GM23338 (cell line): Measurements from ENCODE around the gene PRSS3. TPM values are rescaled to one million over a fixed set of nuclear protein-coding genes. Genes with fewer than 3 reads are reported as not detected.
"Not testable (repeated sequence)": the region's sequence is repeated elsewhere in the genome, so short reads cannot be mapped to it uniquely, and the experiment has no call there.

Experiments used
- ATAC-seq: fragments of 200-7000 bp; cut with Tn5 transposase; 3 replicates; pipeline ENCODE4 v1.9.1; 2020
- DNase-seq: peaks from one replicate; pipeline ENCODE4 v3.0.0-alpha.2; 2015; ENCODE audit warnings: low spot score
- H2AFZ ChIP-seq: fragments of 200-600 bp; sonication (generic); 2 replicates; pipeline ENCODE4 v1.8.0; 2016; ENCODE audit warnings: antibody characterized with exemption, mild to moderate bottlenecking, moderate library complexity
- H3F3A ChIP-seq: fragments of 200-600 bp; sonication (generic); replicated peaks from 2 replicates; pipeline ENCODE4 v1.8.0; 2017; ENCODE audit warnings: antibody characterized with exemption, mixed run types, low read depth
- H3K27ac ChIP-seq: fragments of 200-600 bp; sonication (generic); 2 replicates; pipeline ENCODE4 v1.6.1; 2016; ENCODE audit warnings: low read depth
- H3K27me3 ChIP-seq: fragments of 200-600 bp; sonication (generic); 2 replicates; pipeline ENCODE4 v1.8.0; 2016; ENCODE audit warnings: mild to moderate bottlenecking, mixed run types, moderate library complexity; ENCODE audit not compliant: insufficient read depth
- H3K36me3 ChIP-seq: fragments of 200-600 bp; sonication (generic); 2 replicates; pipeline ENCODE4 v1.8.0; 2016; ENCODE audit warnings: mild to moderate bottlenecking; ENCODE audit not compliant: insufficient read depth
- H3K4me1 ChIP-seq: fragments of 200-600 bp; sonication (generic); 2 replicates; pipeline ENCODE4 v1.8.0; 2016; ENCODE audit warnings: mild to moderate bottlenecking, moderate library complexity; ENCODE audit not compliant: insufficient read depth
- H3K4me2 ChIP-seq: fragments of 200-600 bp; sonication (generic); 2 replicates; pipeline ENCODE4 v1.7.1; 2017; ENCODE audit warnings: mixed run types
- H3K4me3 ChIP-seq: fragments of 200-600 bp; sonication (generic); 2 replicates; pipeline ENCODE4 v1.6.1; 2016; ENCODE audit warnings: mixed run types
- H3K79me2 ChIP-seq: fragments of 200-600 bp; sonication (generic); replicated peaks from 2 replicates; pipeline ENCODE4 v1.8.0; 2017; ENCODE audit warnings: mild to moderate bottlenecking; ENCODE audit not compliant: insufficient read depth
- H3K9me2 ChIP-seq: fragments of 200-600 bp; sonication (generic); 2 replicates; pipeline ENCODE4 v1.8.0; 2017; ENCODE audit not compliant: insufficient read depth
- H4K20me1 ChIP-seq: fragments of 200-600 bp; sonication (generic); replicated peaks from 2 replicates; pipeline ENCODE4 v1.8.0; 2017; ENCODE audit warnings: mild to moderate bottlenecking; ENCODE audit not compliant: insufficient read depth
- H3K27ac Mint-ChIP-seq: 2 replicates; pipeline ENCODE4 v1.8.0; 2020; ENCODE audit warnings: inconsistent platforms, mild to moderate bottlenecking, moderate library complexity, mixed read lengths
- H3K27me3 Mint-ChIP-seq: 3 replicates; pipeline ENCODE4 v1.8.0; 2022; ENCODE audit warnings: low read depth, mild to moderate bottlenecking, moderate library complexity, mixed read lengths, inconsistent platforms; ENCODE audit not compliant: insufficient read depth, poor library complexity
- H3K36me3 Mint-ChIP-seq: 3 replicates; pipeline ENCODE4 v1.8.0; 2021; ENCODE audit warnings: low read depth, mild to moderate bottlenecking, inconsistent platforms, moderate library complexity, mixed read lengths
- H3K4me1 Mint-ChIP-seq: 3 replicates; pipeline ENCODE4 v1.8.0; 2020; ENCODE audit warnings: mild to moderate bottlenecking, inconsistent platforms, mixed read lengths
- H3K4me3 Mint-ChIP-seq: 3 replicates; pipeline ENCODE4 v1.8.0; 2021; ENCODE audit warnings: moderate library complexity, mild to moderate bottlenecking, inconsistent platforms, mixed read lengths
- H3K9me3 Mint-ChIP-seq: 3 replicates; pipeline ENCODE4 v1.8.0; 2020; ENCODE audit warnings: moderate library complexity, mild to moderate bottlenecking, inconsistent platforms, mixed read lengths
- CREB1 ChIP-seq: fragments of 250-450 bp; sonication (Bioruptor Pico); IDR thresholded peaks from 2 replicates; pipeline ENCODE4 v1.5.0; 2020; ENCODE audit warnings: low read depth, mild to moderate bottlenecking, moderate library complexity
- CTCF ChIP-seq, 2 experiments: fragments of 200-600 bp in 1 of 2; sonication (generic) in 1 of 2; conservative IDR thresholded peaks; 2 replicates each; pipeline versions ENCODE4 v1.5.1 to v1.6.1; 2016 to 2017; ENCODE audit warnings: antibody characterized with exemption in 2 of 2, low read depth in 2 of 2, mild to moderate bottlenecking in 2 of 2, moderate library complexity in 1 of 2
- EZH2 ChIP-seq: fragments of 200-600 bp; sonication (generic); IDR thresholded peaks from one replicate; pipeline ENCODE4 v1.8.0; 2017; ENCODE audit warnings: antibody characterized with exemption, mild to moderate bottlenecking, low read depth; ENCODE audit not compliant: unreplicated experiment
- EZH2phosphoT487 ChIP-seq: fragments of 200-600 bp; sonication (generic); IDR thresholded peaks from one replicate; pipeline ENCODE4 v1.8.1; 2018; ENCODE audit warnings: antibody characterized with exemption; ENCODE audit not compliant: unreplicated experiment
- NANOG ChIP-seq: IDR thresholded peaks from 2 replicates; pipeline ENCODE4 v1.6.1; 2016; ENCODE audit warnings: antibody characterized with exemption, borderline replicate concordance
- STAT1 ChIP-seq: IDR thresholded peaks from one replicate; pipeline ENCODE4 v1.6.1; 2016; ENCODE audit warnings: antibody characterized with exemption; ENCODE audit not compliant: unreplicated experiment
- ZNF114 ChIP-seq: fragments of 250-450 bp; sonication (Bioruptor Pico); IDR thresholded peaks from 2 replicates; pipeline ENCODE4 v1.5.0; 2020; ENCODE audit warnings: mild to moderate bottlenecking, moderate library complexity
- ZNF331 ChIP-seq: fragments of 250-450 bp; sonication (Bioruptor Pico); IDR thresholded peaks from 2 replicates; pipeline ENCODE4 v1.5.0; 2020; ENCODE audit warnings: low read depth, mild to moderate bottlenecking, moderate library complexity
- ZNF462 ChIP-seq: fragments of 250-450 bp; sonication (Bioruptor Pico); IDR thresholded peaks from 2 replicates; pipeline ENCODE4 v1.5.0; 2020; ENCODE audit warnings: mild to moderate bottlenecking, moderate library complexity
- polyA plus RNA-seq: library from polyadenylated mRNA; unstranded; fragments of >200 nt; fragmentation: Nextera tagmentation; extraction: Ambion mirVana; gene quantifications from 2 replicates; pipeline ENCODE4 v1.2.1, GENCODE V29; 2016
- total RNA-seq: library from RNA; depleted of rRNA; stranded (reverse); fragments of >200 nt; shearing (Covaris generic); gene quantifications from 2 replicates; pipeline ENCODE4 v1.2.3, GENCODE V29; 2014
- TF ChIP-seq, protein P1 (sequence below): IDR thresholded peaks from 2 replicates; pipeline ENCODE4 v1.6.1; 2016; ENCODE audit warnings: antibody characterized with exemption

PRSS3 gene
- total and polyA plus RNA-seq, 2 experiments from 2014 or later: 4.2 to 4.5 TPM

GRCh38 chr9:33795819-33796218 is 458 bp downstream of the PRSS3 start (continued):
- TF ChIP-seq ZNF462 (no peak), CTCF (conservative IDR thresholded peaks at IDR 0.05; ENCODE audit: low read depth in 2 of 2) (no peak), STAT1 (no peak), ZNF331 (CRISPR knock-in tag) (no peak), EZH2phosphoT487 (no peak), NANOG (no peak), EZH2 (no peak), ZNF114 (CRISPR knock-in tag) (no peak), CREB1 (CRISPR knock-in tag) (no peak)
- TF ChIP-seq, protein P1, sequence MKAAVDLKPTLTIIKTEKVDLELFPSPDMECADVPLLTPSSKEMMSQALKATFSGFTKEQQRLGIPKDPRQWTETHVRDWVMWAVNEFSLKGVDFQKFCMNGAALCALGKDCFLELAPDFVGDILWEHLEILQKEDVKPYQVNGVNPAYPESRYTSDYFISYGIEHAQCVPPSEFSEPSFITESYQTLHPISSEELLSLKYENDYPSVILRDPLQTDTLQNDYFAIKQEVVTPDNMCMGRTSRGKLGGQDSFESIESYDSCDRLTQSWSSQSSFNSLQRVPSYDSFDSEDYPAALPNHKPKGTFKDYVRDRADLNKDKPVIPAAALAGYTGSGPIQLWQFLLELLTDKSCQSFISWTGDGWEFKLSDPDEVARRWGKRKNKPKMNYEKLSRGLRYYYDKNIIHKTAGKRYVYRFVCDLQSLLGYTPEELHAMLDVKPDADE: no peak

GRCh38 chr9:33796679-33797078 is 1.3 kb downstream of the PRSS3 start:
- H3F3A ChIP-seq, H3K4me1 ChIP-seq, H3K27ac ChIP-seq, H3K79me2 ChIP-seq, H4K20me1 ChIP-seq, H3K36me3 ChIP-seq, DNase-seq, H3K4me3 Mint-ChIP-seq, ATAC-seq, H3K4me3 ChIP-seq, H3K27ac Mint-ChIP-seq, H3K27me3 ChIP-seq, H3K9me2 ChIP-seq, H3K4me2 ChIP-seq, H3K9me3 Mint-ChIP-seq, H2AFZ ChIP-seq, H3K36me3 Mint-ChIP-seq, H3K27me3 Mint-ChIP-seq: not testable (repeated sequence)
- peaks cover 15% of the 10 kb centered on the region for H3K4me1 Mint-ChIP-seq
